GM12891 (cell line): ENCODE data around the gene SLC22A14.

Experiments
- PAX5 ChIP-seq: IDR thresholded peaks from 2 replicates; pipeline ENCODE4 v1.6.1; 2011; ENCODE audit warnings: low read length, moderate library complexity, mild to moderate bottlenecking; ENCODE audit not compliant: insufficient read depth, severe bottlenecking
- POLR2A ChIP-seq: IDR thresholded peaks from 2 replicates; pipeline ENCODE4 v1.6.1; 2011; ENCODE audit warnings: low read depth, low read length, control low read depth
- POLR2AphosphoS5 ChIP-seq: IDR thresholded peaks from 2 replicates; pipeline ENCODE4 v1.6.1; 2011; ENCODE audit warnings: low read depth, low read length, control low read depth
- TAF1 ChIP-seq: IDR thresholded peaks from 2 replicates; pipeline ENCODE4 v1.6.1; 2011; ENCODE audit warnings: low read depth, low read length, control low read depth

DNA sequence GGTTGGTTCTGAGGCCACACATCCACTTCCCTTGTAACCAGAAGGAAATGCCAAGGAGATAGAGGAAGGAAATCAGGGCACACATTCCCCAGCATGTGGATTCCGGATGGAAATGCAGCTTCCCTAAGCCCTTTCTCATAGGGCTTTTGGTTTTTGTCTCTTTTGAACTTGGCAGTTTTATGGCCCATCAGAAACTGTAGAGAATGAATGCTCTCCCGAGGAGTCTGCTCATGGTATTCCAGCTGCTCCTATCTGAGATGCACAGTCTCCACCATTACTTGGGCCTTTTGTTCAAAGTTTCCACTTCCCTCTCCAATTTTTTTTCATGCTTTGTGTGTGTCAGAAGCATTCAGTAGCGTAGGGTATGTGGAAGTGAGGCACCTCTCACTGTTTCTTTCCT lies 85.7 kb downstream of the SLC22A14 start:
- TF ChIP-seq POLR2AphosphoS5 (no peak), POLR2A (no peak), PAX5 (no peak), TAF1 (no peak)
